Caco-2 (cell line): ENCODE data around the gene COL12A1. TPM values are rescaled to one million over a fixed set of nuclear protein-coding genes. Genes with fewer than 3 reads are reported as not detected.

Experiments
- BruUV-seq: library from RNA; stranded (reverse); fragments of 400-500 nt; replicated peaks from 2 replicates; lab custom pipeline; 2021; lab: Mats Ljungman, UMichigan
- CTCF ChIA-PET: fragments of 300-600 bp; sonication (Branson Sonifier 250); formaldehyde crosslinking; loops from one replicate; lab custom pipeline; 2022; ENCODE audit warnings: antibody characterized with exemption; lab: Charles Lee
- POLR2A ChIA-PET: fragments of 300-600 bp; sonication (Branson Sonifier 250); formaldehyde crosslinking; loops from one replicate; lab custom pipeline; 2022; ENCODE audit warnings: antibody characterized with exemption; lab: Charles Lee
- DNase-seq, 2 experiments: peaks; one replicate each; pipeline versions ENCODE4 v3.0.0 to v3.0.0-alpha.2; 2020 to 2022
- H3K27me3 ChIP-seq: replicated peaks from 2 replicates; pipeline ENCODE4 v1.6.0; 2011; ENCODE audit warnings: low read length; ENCODE audit not compliant: control insufficient read depth, insufficient read depth
- H3K36me3 ChIP-seq: 2 replicates; pipeline ENCODE4 v1.5.1; 2011; ENCODE audit warnings: low read length; ENCODE audit not compliant: control insufficient read depth, insufficient read depth
- H3K4me1 ChIP-seq: fragments of 250-450 bp; sonication (Bioruptor Pico); 2 replicates; pipeline ENCODE4 v1.5.1; 2020; ENCODE audit warnings: mild to moderate bottlenecking
- H3K4me3 ChIP-seq: 2 replicates; pipeline ENCODE4 v1.5.1; 2011; ENCODE audit warnings: low read depth, mild to moderate bottlenecking, control low read depth, low read length
- H3K9me3 ChIP-seq: fragments of 250-450 bp; sonication (Bioruptor Pico); 2 replicates; pipeline ENCODE4 v1.5.1; 2020; ENCODE audit warnings: mild to moderate bottlenecking, moderate library complexity
- H3K27ac Mint-ChIP-seq: one replicate; pipeline ENCODE4 v1.8.0; 2022; ENCODE audit warnings: mixed read lengths; ENCODE audit not compliant: unreplicated experiment
- H3K27me3 Mint-ChIP-seq: one replicate; pipeline ENCODE4 v1.8.0; 2022; ENCODE audit warnings: mixed read lengths; ENCODE audit not compliant: insufficient read depth, unreplicated experiment
- H3K36me3 Mint-ChIP-seq: one replicate; pipeline ENCODE4 v1.8.0; 2022; ENCODE audit warnings: mild to moderate bottlenecking, mixed read lengths; ENCODE audit not compliant: insufficient read depth, unreplicated experiment
- H3K4me1 Mint-ChIP-seq: one replicate; pipeline ENCODE4 v1.8.0; 2022; ENCODE audit warnings: low read depth, mixed read lengths; ENCODE audit not compliant: unreplicated experiment
- H3K4me3 Mint-ChIP-seq: one replicate; pipeline ENCODE4 v1.8.0; 2022; ENCODE audit warnings: mild to moderate bottlenecking, moderate library complexity, mixed read lengths; ENCODE audit not compliant: unreplicated experiment
- H3K9me3 Mint-ChIP-seq: one replicate; pipeline ENCODE4 v1.8.0; 2022; ENCODE audit warnings: mixed read lengths; ENCODE audit not compliant: unreplicated experiment
- CTCF ChIP-seq, 2 experiments: fragments of 200-600 bp in 1 of 2; IDR thresholded peaks; 1 replicate in 1 of 2; 2 replicates in 1 of 2; pipeline versions ENCODE4 v1.5.1 to v1.8.0; 2011 to 2022; ENCODE audit warnings: antibody characterized with exemption in 1 of 2, control low read depth in 1 of 2, inconsistent platforms in 1 of 2, low read depth in 1 of 2, low read length in 1 of 2, mild to moderate bottlenecking in 1 of 2, moderate library complexity in 1 of 2; ENCODE audit not compliant: insufficient read depth in 1 of 2, severe bottlenecking in 1 of 2, unreplicated experiment in 1 of 2
- intact Hi-C: fragments of 100-400 bp; cut with micrococcal nuclease; formaldehyde crosslinking; loops from one replicate; pipeline ENCODE4 v1.10.0; 2022; ENCODE audit not compliant: unreplicated experiment
- total RNA-seq: library from RNA; stranded (reverse); gene quantifications from 2 replicates; pipeline ENCODE4 v1.2.3, GENCODE V29; 2022

COL12A1 gene
- total RNA-seq, 1 experiment from 2014 or later, result 68.0 TPM

- H3K27me3 Mint-ChIP-seq, result no peaks in the 10 kb centered on the region
- Histone ChIP-seq H3K4me1 (no peaks in the 10 kb centered on the region), H3K36me3 (no peaks in the 10 kb centered on the region), H3K9me3 (no peaks in the 10 kb centered on the region), H3K27me3 (no peaks in the 10 kb centered on the region), H3K4me3 (no peak overlapping the region)
- TF ChIP-seq CTCF (IDR thresholded peaks at IDR 0.05; ENCODE audit: insufficient read depth in 1 of 2, low read depth in 1 of 2, low read length in 1 of 2, severe bottlenecking in 1 of 2, unreplicated experiment in 1 of 2), result no peak
- no peaks in the 10 kb centered on the region for H3K36me3 Mint-ChIP-seq
- no TSS peak for BruUV-seq
- no peak overlapping the region for H3K27ac Mint-ChIP-seq
- H3K4me1 Mint-ChIP-seq, result no peaks in the 10 kb centered on the region
- DNase-seq, result no peak
- ChIA-PET POLR2A (no interaction called here), CTCF (no interaction called here)
- H3K9me3 Mint-ChIP-seq, result no peaks in the 10 kb centered on the region
- intact Hi-C loops, result no loop called here
- no peak overlapping the region for H3K4me3 Mint-ChIP-seq
Observed at GRCh38 chr6:75049308-75049707, 156.5 kb downstream of the COL12A1 start.

- intact Hi-C loops, result no loop called here
- Histone ChIP-seq H3K27me3 (no peaks in the 10 kb centered on the region), H3K36me3 (no peaks in the 10 kb centered on the region), H3K4me3 (no peak overlapping the region), H3K9me3 (peaks cover 10% of the 10 kb centered on the region; the same call in 1 of the 2 replicates), H3K4me1 (no peaks in the 10 kb centered on the region)
- no peaks in the 10 kb centered on the region for H3K4me1 Mint-ChIP-seq
- H3K4me3 Mint-ChIP-seq, result no peak overlapping the region
- no peaks in the 10 kb centered on the region for H3K36me3 Mint-ChIP-seq
- no peaks in the 10 kb centered on the region for H3K27me3 Mint-ChIP-seq
- no peak for TF ChIP-seq CTCF (IDR thresholded peaks at IDR 0.05; ENCODE audit: insufficient read depth in 1 of 2, low read depth in 1 of 2, low read length in 1 of 2, severe bottlenecking in 1 of 2, unreplicated experiment in 1 of 2)
- ChIA-PET CTCF (no interaction called here), POLR2A (no interaction called here)
- no TSS peak for BruUV-seq
- H3K27ac Mint-ChIP-seq, result no peak overlapping the region
- H3K9me3 Mint-ChIP-seq, result peaks cover 11% of the 10 kb centered on the region
- DNase-seq, result no peak
Observed at GRCh38 chr6:75044846-75045245, 161.0 kb downstream of the COL12A1 start.

- no peaks in the 10 kb centered on the region for H3K36me3 ChIP-seq
- BruUV-seq, result no TSS peak
- H3K27me3 ChIP-seq, result no peaks in the 10 kb centered on the region
- H3K4me3 Mint-ChIP-seq, result no peak overlapping the region
- H3K27me3 Mint-ChIP-seq, result no peaks in the 10 kb centered on the region
- CTCF ChIA-PET, result no interaction called here
- H3K36me3 Mint-ChIP-seq, result no peaks in the 10 kb centered on the region
- H3K4me3 ChIP-seq, result no peak overlapping the region
- peaks cover 10% of the 10 kb centered on the region; the same call in 1 of the 2 replicates for H3K9me3 ChIP-seq
- TF ChIP-seq CTCF (IDR thresholded peaks at IDR 0.05; ENCODE audit: insufficient read depth in 1 of 2, low read depth in 1 of 2, low read length in 1 of 2, severe bottlenecking in 1 of 2, unreplicated experiment in 1 of 2), result no peak
- POLR2A ChIA-PET, result no interaction called here
- H3K4me1 Mint-ChIP-seq, result no peaks in the 10 kb centered on the region
- no peak overlapping the region for H3K27ac Mint-ChIP-seq
- peaks cover 11% of the 10 kb centered on the region for H3K9me3 Mint-ChIP-seq
- DNase-seq, result no peak
- intact Hi-C loops, result no loop called here
- H3K4me1 ChIP-seq, result no peaks in the 10 kb centered on the region
Observed at GRCh38 chr6:75041381-75041780, 164.5 kb downstream of the COL12A1 start.

Other genes with a start within 250 kb of the COL12A1 start
- gene COX7A2, start 37.7 kb upstream of the COL12A1 start, total RNA-seq, result 381 and 385 TPM in 2 replicates
- gene TMEM30A, start 78.7 kb upstream of the COL12A1 start, total RNA-seq, result 55.8 and 58.9 TPM in 2 replicates